DND-41 (cell line): Measurements from ENCODE around the gene IRS2.

Experiments used
- ATAC-seq: fragments of 200-7000 bp; cut with Tn5 transposase; 3 replicates; pipeline ENCODE4 v1.9.1; 2021; ENCODE audit warnings: low read depth; ENCODE audit not compliant: insufficient read depth
- DNase-seq: peaks from one replicate; pipeline ENCODE4 v3.0.0-alpha.2; 2020
- H2AFZ ChIP-seq: 2 replicates; pipeline ENCODE4 v1.6.0; 2012; ENCODE audit warnings: low read depth, low read length
- H3K27ac ChIP-seq: 2 replicates; pipeline ENCODE4 v1.5.1; 2012; ENCODE audit warnings: low read length, inconsistent platforms
- H3K27me3 ChIP-seq: fragments of 200-600 bp; sonication (generic); 2 replicates; pipeline ENCODE4 v1.6.0; 2012; ENCODE audit warnings: low read length, mild to moderate bottlenecking, inconsistent platforms; ENCODE audit not compliant: insufficient read depth, poor library complexity
- H3K36me3 ChIP-seq: 2 replicates; pipeline ENCODE4 v1.5.1; 2012; ENCODE audit warnings: low read length, inconsistent platforms; ENCODE audit not compliant: insufficient read depth
- H3K4me1 ChIP-seq: 2 replicates; pipeline ENCODE4 v1.5.1; 2012; ENCODE audit warnings: mild to moderate bottlenecking, low read length; ENCODE audit not compliant: insufficient read depth
- H3K4me2 ChIP-seq: 2 replicates; pipeline ENCODE4 v1.6.0; 2012; ENCODE audit warnings: mild to moderate bottlenecking, moderate library complexity, low read length, inconsistent platforms; ENCODE audit not compliant: insufficient read depth
- H3K4me3 ChIP-seq, 2 experiments: fragments of 200-600 bp in 1 of 2; shearing (Covaris generic) in 1 of 2; 2 replicates each; pipeline ENCODE4 v1.5.1; 2012 to 2016; ENCODE audit warnings: inconsistent platforms in 2 of 2, low read length in 2 of 2, mild to moderate bottlenecking in 2 of 2, low read depth in 1 of 2, moderate library complexity in 1 of 2
- H3K79me2 ChIP-seq: 2 replicates; pipeline ENCODE4 v1.6.0; 2012; ENCODE audit warnings: low read length, inconsistent platforms; ENCODE audit not compliant: insufficient read depth
- H3K9ac ChIP-seq: 2 replicates; pipeline ENCODE4 v1.6.0; 2012; ENCODE audit warnings: low read depth, mild to moderate bottlenecking, inconsistent platforms, low read length, moderate library complexity
- H3K9me3 ChIP-seq: 2 replicates; pipeline ENCODE4 v1.5.1; 2012; ENCODE audit warnings: low read length, moderate library complexity, mild to moderate bottlenecking, inconsistent platforms; ENCODE audit not compliant: insufficient read depth, severe bottlenecking
- H4K20me1 ChIP-seq: 2 replicates; pipeline ENCODE4 v1.6.0; 2012; ENCODE audit warnings: low read length; ENCODE audit not compliant: insufficient read depth
- EZH2 ChIP-seq: IDR thresholded peaks from 3 replicates; pipeline ENCODE4 v1.6.1; 2012; ENCODE audit warnings: borderline replicate concordance, low read depth, mild to moderate bottlenecking, moderate library complexity, low read length, inconsistent platforms; ENCODE audit not compliant: severe bottlenecking
- TF ChIP-seq, protein P1 (sequence below): IDR thresholded peaks from 2 replicates; pipeline ENCODE4 v1.5.1; 2012; ENCODE audit warnings: borderline replicate concordance, low read length, moderate library complexity, mild to moderate bottlenecking; ENCODE audit not compliant: poor library complexity, severe bottlenecking; ENCODE audit errors: extremely low read depth

Gene IRS2

DNA sequence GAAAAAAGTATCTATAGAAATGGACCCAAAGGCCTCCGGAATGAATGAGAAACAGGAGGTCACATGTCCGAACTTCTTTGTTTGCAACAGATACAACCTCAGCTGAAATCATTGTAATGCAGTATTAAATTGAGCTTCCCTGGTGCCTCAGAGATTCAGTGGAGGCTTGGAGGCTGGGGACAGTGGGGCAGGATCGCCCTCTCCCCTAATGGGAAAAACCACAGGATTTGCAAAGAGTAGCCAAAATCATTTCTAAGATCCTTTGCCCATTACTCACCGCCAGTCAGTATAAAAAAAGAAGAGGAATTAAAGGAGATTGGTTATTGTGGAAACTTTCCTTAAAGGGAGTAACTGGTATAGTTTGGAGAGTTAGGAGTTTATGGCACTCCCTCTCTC, 30.4 kb upstream of the IRS2 start:
- TF ChIP-seq EZH2, result no peak
- TF ChIP-seq, protein P1, sequence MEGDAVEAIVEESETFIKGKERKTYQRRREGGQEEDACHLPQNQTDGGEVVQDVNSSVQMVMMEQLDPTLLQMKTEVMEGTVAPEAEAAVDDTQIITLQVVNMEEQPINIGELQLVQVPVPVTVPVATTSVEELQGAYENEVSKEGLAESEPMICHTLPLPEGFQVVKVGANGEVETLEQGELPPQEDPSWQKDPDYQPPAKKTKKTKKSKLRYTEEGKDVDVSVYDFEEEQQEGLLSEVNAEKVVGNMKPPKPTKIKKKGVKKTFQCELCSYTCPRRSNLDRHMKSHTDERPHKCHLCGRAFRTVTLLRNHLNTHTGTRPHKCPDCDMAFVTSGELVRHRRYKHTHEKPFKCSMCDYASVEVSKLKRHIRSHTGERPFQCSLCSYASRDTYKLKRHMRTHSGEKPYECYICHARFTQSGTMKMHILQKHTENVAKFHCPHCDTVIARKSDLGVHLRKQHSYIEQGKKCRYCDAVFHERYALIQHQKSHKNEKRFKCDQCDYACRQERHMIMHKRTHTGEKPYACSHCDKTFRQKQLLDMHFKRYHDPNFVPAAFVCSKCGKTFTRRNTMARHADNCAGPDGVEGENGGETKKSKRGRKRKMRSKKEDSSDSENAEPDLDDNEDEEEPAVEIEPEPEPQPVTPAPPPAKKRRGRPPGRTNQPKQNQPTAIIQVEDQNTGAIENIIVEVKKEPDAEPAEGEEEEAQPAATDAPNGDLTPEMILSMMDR, result no peak
- peaks cover 28% of the 10 kb centered on the region for H3K4me1 ChIP-seq
- no peaks in the 10 kb centered on the region for H3K9me3 ChIP-seq
- no peak overlapping the region for H2AFZ ChIP-seq
- no peaks in the 10 kb centered on the region for H4K20me1 ChIP-seq
- H3K27ac ChIP-seq, result no peak overlapping the region
- ATAC-seq (no peak), DNase-seq (no peak)
- no peak overlapping the region for H3K4me2 ChIP-seq
- H3K36me3 ChIP-seq, result no peaks in the 10 kb centered on the region
- H3K4me3 ChIP-seq, result no peak overlapping the region
- no peaks in the 10 kb centered on the region for H3K79me2 ChIP-seq
- H3K9ac ChIP-seq, result no peak overlapping the region
- H3K27me3 ChIP-seq, result no peaks in the 10 kb centered on the region

DNA sequence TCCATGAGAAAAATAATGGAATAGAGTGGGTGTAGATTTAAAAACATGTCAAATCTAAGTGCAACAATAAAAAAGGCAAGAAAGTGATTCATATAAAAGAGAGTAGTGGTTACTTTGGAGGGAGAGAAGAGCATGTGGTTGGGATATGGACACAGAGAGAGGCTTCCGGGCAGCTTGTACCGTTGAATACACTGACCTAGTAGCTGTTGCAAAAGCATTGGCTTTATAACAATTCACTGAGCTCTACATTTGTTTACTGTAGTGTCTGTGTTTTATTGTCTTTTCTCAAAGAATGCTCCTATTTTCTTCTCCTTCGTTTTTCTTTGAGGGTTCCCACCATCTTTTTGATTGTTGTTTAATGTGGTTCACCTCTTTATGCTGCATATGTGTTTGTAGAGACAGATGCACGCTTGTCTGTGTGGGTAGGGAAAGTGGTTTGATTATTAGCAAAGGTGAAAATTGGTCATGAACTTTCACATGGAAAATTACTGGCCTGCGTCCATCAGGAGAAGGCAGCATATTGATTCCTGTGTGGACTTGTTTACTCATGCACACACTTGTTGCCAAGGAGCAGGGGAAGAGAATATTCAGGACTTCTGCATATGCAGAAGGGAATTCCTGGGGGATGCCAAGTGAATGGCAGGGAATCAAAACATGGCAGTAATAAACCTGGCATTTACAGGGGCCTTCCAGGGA, 29.9 kb upstream of the IRS2 start:
- Histone ChIP-seq H4K20me1 (no peaks in the 10 kb centered on the region), H3K36me3 (no peaks in the 10 kb centered on the region), H3K27me3 (no peaks in the 10 kb centered on the region), H2AFZ (no peak overlapping the region), H3K4me2 (no peak overlapping the region), H3K79me2 (no peaks in the 10 kb centered on the region), H3K9ac (no peak overlapping the region), H3K4me3 (no peak overlapping the region), H3K27ac (0 out of 2 replicates have a peak overlapping the region, but pooled peaks have one; percentile 5), H3K9me3 (no peaks in the 10 kb centered on the region), H3K4me1 (peaks cover 28% of the 10 kb centered on the region)
- TF ChIP-seq EZH2, result no peak
- DNase-seq (no peak), ATAC-seq (peak; percentile 62)

DNA sequence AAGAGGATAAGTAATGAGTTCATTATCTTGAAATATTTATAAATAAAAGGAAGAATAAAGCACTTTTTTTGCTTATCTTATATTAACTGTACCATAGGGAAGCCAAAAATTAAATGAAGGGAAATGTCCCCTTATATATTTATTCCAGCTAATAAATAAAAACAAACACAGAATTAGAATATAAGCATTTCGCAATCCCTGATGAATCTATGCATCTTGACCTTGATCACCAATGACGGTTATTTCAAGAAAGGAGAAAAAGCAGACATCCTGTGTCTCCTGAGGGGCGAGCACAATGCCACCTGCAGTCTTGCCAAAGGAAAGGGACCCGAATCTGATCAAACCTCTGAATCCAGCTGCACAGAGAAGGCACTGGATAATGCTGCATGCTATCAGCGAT, 29.3 kb upstream of the IRS2 start:
- Histone ChIP-seq H3K79me2 (no peaks in the 10 kb centered on the region), H3K4me1 (peaks cover 28% of the 10 kb centered on the region), H3K4me3 (no peak overlapping the region), H3K9me3 (no peaks in the 10 kb centered on the region), H3K4me2 (no peak overlapping the region), H3K27ac (0 out of 2 replicates have a peak overlapping the region, but pooled peaks have one; percentile 5), H2AFZ (no peak overlapping the region), H3K27me3 (no peaks in the 10 kb centered on the region), H3K9ac (no peak overlapping the region), H3K36me3 (no peaks in the 10 kb centered on the region), H4K20me1 (no peaks in the 10 kb centered on the region)
- TF ChIP-seq EZH2, result no peak
- TF ChIP-seq, protein P1, result peak; percentile 28
- DNase-seq (peak; percentile 23), ATAC-seq (peak; percentile 66)

DNA sequence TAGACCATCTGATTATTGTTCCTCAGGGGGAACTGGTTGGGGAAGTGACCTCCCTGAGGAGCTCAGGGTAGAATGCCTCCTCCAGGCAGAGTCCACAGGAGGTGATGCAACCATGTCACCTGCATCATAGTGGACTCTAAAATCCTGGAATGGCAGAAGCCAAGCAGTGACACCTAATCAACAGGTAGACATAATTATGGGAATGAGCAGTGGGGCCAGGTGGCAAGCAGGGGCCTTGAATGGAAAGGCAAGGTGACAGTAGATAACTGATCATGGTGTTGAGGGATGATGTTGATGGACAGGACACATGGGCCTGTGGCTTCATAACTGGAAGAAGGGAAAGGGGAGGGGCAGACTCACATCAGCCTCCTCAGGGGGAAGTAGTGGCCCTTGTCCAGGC, 27.3 kb upstream of the IRS2 start:
- no peaks in the 10 kb centered on the region for H3K36me3 ChIP-seq
- no peaks in the 10 kb centered on the region for H3K79me2 ChIP-seq
- no peak overlapping the region for H3K4me3 ChIP-seq
- no peak overlapping the region for H3K4me2 ChIP-seq
- H3K4me1 ChIP-seq, result peaks cover 27% of the 10 kb centered on the region
- no peak overlapping the region for H3K9ac ChIP-seq
- H2AFZ ChIP-seq, result no peak overlapping the region
- TF ChIP-seq EZH2, result no peak
- TF ChIP-seq, protein P1, result no peak
- no peak overlapping the region for H3K27ac ChIP-seq
- H4K20me1 ChIP-seq, result no peaks in the 10 kb centered on the region
- H3K27me3 ChIP-seq, result no peaks in the 10 kb centered on the region
- no peak for DNase-seq
- H3K9me3 ChIP-seq, result no peaks in the 10 kb centered on the region
- ATAC-seq, result no peak
